SW 1271 (cell line): Measurements from ENCODE around the gene ZNF43.
"Not testable (repeated sequence)": the region's sequence is repeated elsewhere in the genome, so short reads cannot be mapped to it uniquely, and the experiment has no call there.

ENCODE experiments used
- DNase-seq, 2 experiments: peaks; one replicate each; lab custom pipeline; 2025; lab: John Stamatoyannopoulos, UW

Gene ZNF43

GRCh38 chr19:21835810-21836444, at the start of gene ZNF43:
Gene ZNF43, minus strand, starts transcription at chr19:21836182. Its CDS starts 144 bp downstream, at chr19:21836038.
- peak; percentile 42 to 72 for DNase-seq

- DNase-seq, result not testable (repeated sequence)
Measured at GRCh38 chr19:21885516-21885915, 49.5 kb upstream of the ZNF43 start.

GRCh38 chr19:21884786-21885185, 48.8 kb upstream of the ZNF43 start:
- not testable (repeated sequence) for DNase-seq

- no peak for DNase-seq
Measured at GRCh38 chr19:21883516-21883915, 47.5 kb upstream of the ZNF43 start.

GRCh38 chr19:21880761-21881160, 44.8 kb upstream of the ZNF43 start:
- not testable (repeated sequence) for DNase-seq

GRCh38 chr19:21878646-21879045, 42.7 kb upstream of the ZNF43 start:
- no peak for DNase-seq

GRCh38 chr19:21877976-21878375, 42.0 kb upstream of the ZNF43 start:
- DNase-seq, result no peak

GRCh38 chr19:21876608-21877007, 40.6 kb upstream of the ZNF43 start:
- DNase-seq, result not testable (repeated sequence)

- DNase-seq, result no peak
Measured at GRCh38 chr19:21856773-21857514, 21.0 kb upstream of the ZNF43 start.

GRCh38 chr19:21851596-21852345, 15.8 kb upstream of the ZNF43 start:
- DNase-seq, result peak; percentile 32 to 77

- DNase-seq, result no peak
Measured at GRCh38 chr19:21850656-21851255, 14.8 kb upstream of the ZNF43 start.

GRCh38 chr19:21848706-21849105, 12.7 kb upstream of the ZNF43 start:
- DNase-seq, result no peak

GRCh38 chr19:21843081-21843480, 7.1 kb upstream of the ZNF43 start:
- DNase-seq, result no peak

- DNase-seq, result no peak
Measured at GRCh38 chr19:21841488-21842097, 5.6 kb upstream of the ZNF43 start.

GRCh38 chr19:21841081-21841480, 5.1 kb upstream of the ZNF43 start:
- no peak for DNase-seq

GRCh38 chr19:21839976-21840375, 4.0 kb upstream of the ZNF43 start:
- no peak for DNase-seq

- no peak for DNase-seq
Measured at GRCh38 chr19:21838646-21839045, 2.7 kb upstream of the ZNF43 start.

- no peak for DNase-seq
Measured at GRCh38 chr19:21835429-21835809, 563 bp downstream of the ZNF43 start.

GRCh38 chr19:21833733-21834132, 2.2 kb downstream of the ZNF43 start:
- no peak for DNase-seq

GRCh38 chr19:21824679-21825078, 11.3 kb downstream of the ZNF43 start:
- no peak for DNase-seq

- DNase-seq, result no peak
Measured at GRCh38 chr19:21823224-21823623, 12.8 kb downstream of the ZNF43 start.

GRCh38 chr19:21812448-21812847, 23.5 kb downstream of the ZNF43 start:
- DNase-seq, result no peak
